HUES64 (cell line): Measurements from ENCODE around the gene RLN2.
A peak's percentile ranks its signal among the peaks of the same experiment; 100 is the strongest.
"Not testable (repeated sequence)": the region's sequence is repeated elsewhere in the genome, so short reads cannot be mapped to it uniquely, and the experiment has no call there.

ENCODE experiments used
- H3K27ac ChIP-seq: 2 replicates; pipeline ENCODE4 v1.7.0; 2013; ENCODE audit warnings: low read depth, low read length, inconsistent platforms
- H3K27me3 ChIP-seq: 2 replicates; pipeline ENCODE4 v1.6.1; 2013; ENCODE audit warnings: mild to moderate bottlenecking, low read length; ENCODE audit not compliant: insufficient read depth
- H3K36me3 ChIP-seq: 2 replicates; pipeline ENCODE4 v1.6.1; 2013; ENCODE audit warnings: mild to moderate bottlenecking, low read length; ENCODE audit not compliant: insufficient read depth
- H3K4me1 ChIP-seq: 2 replicates; pipeline ENCODE4 v1.6.1; 2013; ENCODE audit warnings: mild to moderate bottlenecking, low read length, moderate library complexity; ENCODE audit not compliant: insufficient read depth
- H3K4me3 ChIP-seq: 2 replicates; pipeline ENCODE4 v1.5.1; 2013; ENCODE audit warnings: mild to moderate bottlenecking, low read length, moderate library complexity
- H3K9ac ChIP-seq: 2 replicates; pipeline ENCODE4 v1.6.1; 2013; ENCODE audit warnings: mild to moderate bottlenecking, low read depth, low read length
- H3K9me3 ChIP-seq: 2 replicates; pipeline ENCODE4 v1.6.1; 2013; ENCODE audit warnings: low read depth, low read length; ENCODE audit not compliant: insufficient read depth
- WGBS: fragments of 150-250, 120-280 bp; methylation state at CpG from one replicate; pipeline ENCODE4 v1.1.7; 2013; ENCODE audit warnings: missing lambda C conversion rate; 5-methylcytosine and 5-hydroxymethylcytosine counted together

The RLN2 gene

DNA sequence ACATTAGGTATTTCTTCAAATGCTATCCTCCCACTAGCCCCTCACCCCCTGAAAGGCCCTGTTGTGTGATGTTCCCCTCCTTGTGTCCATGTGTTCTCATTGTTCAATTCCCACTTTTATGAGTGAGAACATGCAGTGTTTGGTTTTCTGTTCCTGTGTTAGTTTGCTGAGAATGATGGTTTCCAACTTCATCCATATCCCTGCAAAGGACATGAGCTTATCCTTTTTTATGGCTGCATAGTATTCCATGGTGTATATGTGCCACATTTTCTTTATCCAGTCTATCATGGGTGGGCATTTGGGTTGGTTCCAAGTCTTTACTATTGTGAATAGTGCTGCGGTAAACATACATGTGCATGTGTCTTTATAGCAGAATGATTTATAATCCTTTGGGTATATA, 11.9 kb upstream of the RLN2 start:
- H3K9ac ChIP-seq, H3K36me3 ChIP-seq, H3K27me3 ChIP-seq, H3K27ac ChIP-seq, H3K9me3 ChIP-seq, H3K4me1 ChIP-seq, H3K4me3 ChIP-seq: not testable (repeated sequence)
- WGBS = 100% methylated on average over 1 of the region's 1 CpG

DNA sequence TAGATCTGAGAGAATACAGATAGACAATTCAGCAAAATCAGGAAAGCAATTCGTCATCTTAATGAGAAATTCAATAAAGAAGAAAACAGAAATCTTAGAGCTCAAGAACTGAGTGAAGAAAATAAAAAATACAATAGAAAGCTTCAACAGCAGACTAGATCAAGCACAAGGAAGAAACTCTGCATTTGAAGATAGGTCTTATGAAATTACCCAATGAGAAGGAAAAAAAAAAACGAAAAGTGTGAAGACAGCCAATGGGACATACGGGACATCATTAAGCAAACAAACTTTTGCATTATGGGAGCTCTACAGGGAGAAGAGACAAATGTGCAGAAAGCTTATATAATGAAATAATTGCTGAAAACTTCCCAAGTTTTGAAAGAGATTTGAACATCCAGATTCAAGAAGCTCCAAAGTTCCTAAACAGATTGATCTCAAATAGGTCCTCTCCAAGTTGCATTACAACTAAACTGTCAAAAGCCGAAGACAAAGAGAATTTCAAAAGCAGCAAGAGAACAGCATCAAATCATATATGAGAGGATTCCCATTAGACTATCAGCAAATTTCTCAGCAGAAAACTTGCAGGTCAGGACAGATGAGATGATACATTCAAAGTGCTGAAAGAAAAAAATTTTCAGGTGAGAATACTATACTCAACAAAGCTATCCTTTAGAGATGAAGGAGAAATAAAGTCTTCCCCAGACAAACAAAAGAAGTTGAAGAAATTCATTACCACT, 10.8 kb upstream of the RLN2 start:
- Histone ChIP-seq H3K27me3 (no peaks in the 10 kb centered on the region), H3K9ac (no peak overlapping the region)
- WGBS = 63% methylated on average over 3 of the region's 4 CpGs

DNA sequence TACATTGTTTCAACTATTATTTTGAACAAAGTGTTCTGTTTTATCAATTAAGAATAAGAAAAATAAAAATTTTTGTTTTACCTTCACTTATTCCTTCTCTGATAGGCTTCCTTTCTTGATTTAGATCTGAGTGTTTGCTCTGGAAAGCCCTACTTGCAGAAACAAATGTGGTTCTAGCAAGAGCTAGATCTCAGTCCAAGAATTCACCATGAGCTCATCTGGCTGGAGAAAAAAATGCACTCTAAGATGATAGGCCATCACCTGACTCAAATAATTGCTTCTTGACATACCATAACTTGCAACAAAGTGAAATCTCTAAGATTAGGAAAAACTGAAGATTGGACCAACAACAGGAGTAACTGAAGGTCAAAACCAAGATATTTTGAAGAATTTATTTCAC, 6.3 kb upstream of the RLN2 start:
- Histone ChIP-seq H3K9me3 (peaks cover 5% of the 10 kb centered on the region; the same call in 1 of the 2 replicates), H3K27me3 (no peaks in the 10 kb centered on the region), H3K36me3 (no peaks in the 10 kb centered on the region; the same call in 1 of the 2 replicates), H3K27ac (no peak overlapping the region), H3K4me3 (no peak overlapping the region), H3K9ac (no peak overlapping the region), H3K4me1 (no peaks in the 10 kb centered on the region)

More for the DNA sequence above, 10.8 kb upstream of the RLN2 start:
- Histone ChIP-seq H3K9me3 (peaks cover 9% of the 10 kb centered on the region; the same call in 1 of the 2 replicates), H3K36me3 (no peaks in the 10 kb centered on the region; the same call in 1 of the 2 replicates), H3K4me1 (no peaks in the 10 kb centered on the region), H3K27ac (no peak overlapping the region), H3K4me3 (no peak overlapping the region)

DNA sequence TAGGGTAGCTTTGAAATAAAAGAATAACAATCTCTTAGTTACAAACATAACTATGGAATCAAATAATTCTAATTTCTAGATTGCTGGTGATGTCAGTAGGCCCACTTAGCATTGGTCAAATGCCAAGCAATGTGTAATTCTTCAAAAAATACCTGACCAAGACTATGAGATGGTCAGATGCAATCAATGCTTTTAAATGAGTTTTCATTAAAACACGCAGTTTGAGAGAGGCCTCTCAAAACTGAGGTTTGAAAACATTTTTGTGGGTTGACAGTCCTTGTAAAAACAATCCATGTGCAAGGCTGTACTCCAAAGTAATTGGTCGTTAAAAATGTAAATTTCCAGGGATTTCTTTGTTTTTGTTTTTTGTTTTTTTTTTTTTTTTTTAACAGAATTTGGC, 1.2 kb upstream of the RLN2 start:
- Histone ChIP-seq H3K4me3 (no peak overlapping the region), H3K9me3 (no peaks in the 10 kb centered on the region), H3K27ac (no peak overlapping the region), H3K27me3 (no peaks in the 10 kb centered on the region), H3K36me3 (no peaks in the 10 kb centered on the region), H3K9ac (no peak overlapping the region), H3K4me1 (no peaks in the 10 kb centered on the region)
- 95% methylated on average over 2 of the region's 2 CpGs for WGBS

DNA sequence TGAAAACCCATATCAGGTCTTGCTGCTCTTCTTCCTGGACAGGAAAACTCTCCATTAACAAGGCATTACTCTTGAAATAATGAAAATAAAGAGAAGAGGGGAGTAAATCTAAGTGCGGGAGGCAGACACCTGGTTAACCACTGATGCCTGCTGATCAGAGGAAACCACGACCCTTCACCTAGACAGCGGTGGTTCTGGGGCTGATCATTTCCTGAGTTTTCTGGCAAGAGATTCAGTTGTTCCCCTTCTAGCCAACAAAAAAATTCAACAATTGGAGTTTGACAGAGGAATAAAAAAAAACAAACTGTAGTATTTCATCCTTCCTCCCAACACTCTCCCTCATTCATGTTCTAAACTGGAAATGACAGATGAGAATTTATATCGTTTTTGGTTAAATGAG, 3.0 kb downstream of the RLN2 start:
- no peaks in the 10 kb centered on the region for H3K9me3 ChIP-seq

DNA sequence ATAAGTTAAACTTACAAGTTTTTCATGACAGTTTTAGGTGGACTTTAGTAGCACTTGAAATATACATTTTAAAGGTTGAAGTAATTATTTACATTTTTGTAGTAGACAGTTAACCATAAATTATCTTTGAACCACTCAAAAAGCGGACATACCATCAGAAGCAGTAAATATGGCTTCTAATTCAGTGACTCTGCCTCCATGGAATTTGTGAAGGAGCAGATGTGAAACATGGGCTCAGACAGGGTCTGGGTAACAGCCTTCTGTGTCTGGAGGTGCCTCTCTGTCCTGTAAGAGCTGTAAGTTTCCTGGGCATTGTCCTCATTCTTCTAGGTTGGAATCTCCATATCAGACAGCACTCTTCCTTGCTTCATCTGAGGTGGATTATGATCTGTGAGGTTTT, 12.4 kb downstream of the RLN2 start:
- Histone ChIP-seq H3K27ac (no peak overlapping the region), H3K4me1 (no peaks in the 10 kb centered on the region), H3K27me3 (no peaks in the 10 kb centered on the region), H3K9ac (no peak overlapping the region), H3K36me3 (no peaks in the 10 kb centered on the region), H3K9me3 (no peaks in the 10 kb centered on the region), H3K4me3 (no peak overlapping the region)
- WGBS = 93% methylated on average over 1 of the region's 1 CpG

More for the DNA sequence above, 3.0 kb downstream of the RLN2 start:
- Histone ChIP-seq H3K9ac (no peak overlapping the region), H3K27me3 (no peaks in the 10 kb centered on the region), H3K4me3 (no peak overlapping the region), H3K27ac (no peak overlapping the region), H3K4me1 (no peaks in the 10 kb centered on the region), H3K36me3 (no peaks in the 10 kb centered on the region)
- 95% methylated on average over 3 of the region's 4 CpGs for WGBS

DNA sequence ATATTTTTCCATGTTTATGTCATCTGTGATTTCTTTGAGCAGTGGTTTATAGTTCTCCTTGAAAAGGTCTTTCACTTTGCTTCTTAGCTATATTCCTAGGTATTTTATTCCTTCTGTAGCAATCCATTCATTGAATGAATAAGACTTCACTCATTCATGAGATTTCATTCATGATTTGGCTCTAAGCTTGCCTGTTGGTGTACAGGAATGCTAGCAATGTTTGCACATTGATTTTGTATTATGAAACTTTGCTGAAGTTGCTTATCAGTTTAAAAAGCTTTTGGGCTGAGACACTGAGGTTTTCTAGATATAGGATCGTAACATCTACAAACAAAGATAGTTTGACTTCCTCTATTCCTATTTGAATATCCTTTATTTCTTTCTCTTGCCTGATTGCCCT, 15.9 kb downstream of the RLN2 start:
- no peak overlapping the region for H3K4me3 ChIP-seq
- no CpG with 5 or more reads among the region's 1 CpG for WGBS
- no peaks in the 10 kb centered on the region for H3K9me3 ChIP-seq
- H3K9ac ChIP-seq = no peak overlapping the region
- no peaks in the 10 kb centered on the region for H3K27me3 ChIP-seq
- no peaks in the 10 kb centered on the region for H3K36me3 ChIP-seq
- no peaks in the 10 kb centered on the region for H3K4me1 ChIP-seq
- no peak overlapping the region for H3K27ac ChIP-seq

DNA sequence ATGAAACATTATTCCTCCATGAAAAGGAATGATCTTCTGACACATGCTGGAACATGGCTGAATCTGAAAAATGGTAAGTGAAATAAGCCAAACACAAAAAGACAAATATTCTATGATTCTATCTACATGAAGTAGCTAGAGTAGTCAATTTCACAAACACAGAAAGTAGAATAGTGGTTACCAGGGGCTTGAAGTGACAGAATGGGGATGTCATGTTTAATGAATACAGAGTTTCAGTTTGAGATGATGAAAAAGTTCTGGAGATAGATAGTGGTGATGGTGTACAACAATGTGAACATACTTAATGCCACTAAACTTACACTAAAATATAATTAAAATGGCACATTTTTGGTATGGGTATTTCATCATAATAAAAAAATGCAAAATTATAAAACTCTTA, 18.3 kb downstream of the RLN2 start:
- Histone ChIP-seq H3K4me3 (no peak overlapping the region), H3K36me3 (no peaks in the 10 kb centered on the region), H3K27ac (no peak overlapping the region), H3K4me1 (no peaks in the 10 kb centered on the region), H3K27me3 (no peaks in the 10 kb centered on the region), H3K9me3 (no peaks in the 10 kb centered on the region), H3K9ac (no peak overlapping the region)

DNA sequence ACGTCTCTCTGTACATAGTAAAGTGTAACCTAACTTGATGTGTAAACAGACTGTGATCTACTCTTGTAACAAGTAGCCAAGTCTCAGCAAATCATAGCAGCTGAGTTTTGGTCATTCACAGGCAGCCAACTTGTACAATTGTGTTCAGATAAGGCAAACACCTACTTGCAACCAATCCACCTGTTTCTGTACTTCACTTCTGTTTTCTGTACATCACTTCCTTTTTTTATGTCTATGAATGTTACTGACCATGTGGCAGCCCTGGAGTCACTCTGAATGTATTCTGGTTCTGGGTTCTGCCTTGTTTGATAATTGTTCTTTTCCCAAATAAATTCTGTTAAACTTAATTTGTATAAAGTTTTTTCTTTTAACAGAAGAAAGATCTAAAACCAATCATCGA, 26.0 kb downstream of the RLN2 start:
- 0 out of 2 replicates have a peak, but pooled peaks cover 4% of the 10 kb centered on the region for H3K9me3 ChIP-seq
- no peak overlapping the region for H3K27ac ChIP-seq
- H3K36me3 ChIP-seq = no peaks in the 10 kb centered on the region
- H3K27me3 ChIP-seq = no peaks in the 10 kb centered on the region
- 90% methylated on average over 1 of the region's 2 CpGs for WGBS
- H3K4me1 ChIP-seq = no peaks in the 10 kb centered on the region
- H3K9ac ChIP-seq = no peak overlapping the region
- H3K4me3 ChIP-seq = no peak overlapping the region

DNA sequence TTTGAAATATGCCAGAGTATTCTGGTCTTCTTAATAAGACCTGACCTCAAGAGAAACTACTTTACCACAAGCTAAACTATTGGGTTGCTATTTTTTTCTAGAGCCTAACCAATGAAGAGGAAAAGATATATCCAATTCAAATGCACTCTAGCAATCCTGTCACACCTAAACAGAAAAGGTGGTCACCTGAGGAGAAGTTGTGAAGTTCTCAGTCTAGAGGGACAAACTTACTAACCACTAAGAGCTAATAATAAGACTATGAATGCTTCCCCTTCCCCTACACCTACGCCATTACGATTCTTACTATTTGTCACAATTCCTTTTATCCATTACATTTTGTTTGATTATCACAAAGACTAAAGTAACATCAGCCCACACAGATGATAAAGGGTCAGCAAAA, 29.7 kb downstream of the RLN2 start:
- Histone ChIP-seq H3K9me3 (0 out of 2 replicates have a peak, but pooled peaks cover 4% of the 10 kb centered on the region), H3K4me1 (peaks cover 5% of the 10 kb centered on the region; the same call in 1 of the 2 replicates), H3K27me3 (no peaks in the 10 kb centered on the region), H3K4me3 (no peak overlapping the region), H3K36me3 (no peaks in the 10 kb centered on the region), H3K9ac (no peak overlapping the region), H3K27ac (no peak overlapping the region)
- WGBS = 96% methylated on average over 2 of the region's 2 CpGs

DNA sequence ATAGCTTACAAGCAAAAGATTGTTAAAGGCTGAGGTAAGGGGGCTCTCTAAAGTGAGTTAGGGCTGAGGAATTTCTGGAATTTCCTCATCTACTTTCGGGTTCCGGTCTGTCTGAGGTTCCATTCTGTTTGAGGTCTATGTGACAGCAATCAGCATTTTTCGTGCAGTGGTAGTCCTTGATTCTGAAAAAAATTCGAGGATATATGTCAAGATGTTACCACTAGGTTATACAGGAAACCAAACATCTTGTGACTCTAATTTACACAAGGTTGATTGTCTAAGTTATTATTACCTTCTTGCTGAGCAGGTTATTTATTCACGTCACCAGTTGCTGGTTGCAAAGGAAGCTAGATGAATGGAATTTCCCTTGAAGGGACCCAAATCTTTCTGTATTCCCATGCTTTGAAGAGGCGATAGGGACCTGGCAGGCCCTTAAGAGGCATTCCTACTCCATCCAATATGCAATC, 35.2 kb downstream of the RLN2 start:
- WGBS = 37% methylated on average over 6 of the region's 6 CpGs
- H3K4me3 ChIP-seq = no peak overlapping the region
- H3K4me1 ChIP-seq = peaks cover 22% of the 10 kb centered on the region
- peak overlapping the region; percentile 71 for H3K27ac ChIP-seq
- no peaks in the 10 kb centered on the region for H3K36me3 ChIP-seq
- H3K9ac ChIP-seq = no peak overlapping the region
- H3K9me3 ChIP-seq = no peaks in the 10 kb centered on the region
- no peaks in the 10 kb centered on the region for H3K27me3 ChIP-seq

DNA sequence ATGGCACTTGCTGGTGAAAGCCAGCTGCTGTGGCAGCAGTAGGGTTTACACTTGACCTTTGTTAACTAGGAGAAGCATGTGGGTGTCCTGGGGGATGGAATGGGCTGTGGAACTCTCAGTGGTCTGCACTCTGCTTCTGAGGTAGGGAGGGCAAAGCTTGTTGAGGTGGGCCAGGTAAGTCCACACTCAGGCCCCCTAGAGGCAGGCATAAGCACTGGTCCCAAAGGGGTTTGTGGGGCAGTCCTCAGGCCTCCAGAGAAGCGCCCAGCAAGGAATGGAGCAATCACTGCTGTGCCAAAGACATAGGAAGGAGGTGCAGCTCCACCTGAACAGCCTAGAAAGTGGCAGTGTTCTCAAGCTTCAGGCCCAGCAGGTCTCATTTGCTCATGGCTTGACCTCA, 38.6 kb downstream of the RLN2 start:
- H3K9me3 ChIP-seq = no peaks in the 10 kb centered on the region
- peaks cover 22% of the 10 kb centered on the region for H3K4me1 ChIP-seq
- 48% methylated on average over 1 of the region's 1 CpG for WGBS
- H3K27me3 ChIP-seq = no peaks in the 10 kb centered on the region
- H3K4me3 ChIP-seq = no peak overlapping the region
- no peaks in the 10 kb centered on the region for H3K36me3 ChIP-seq
- H3K27ac ChIP-seq = no peak overlapping the region
- H3K9ac ChIP-seq = no peak overlapping the region
